ENCODE results near the gene CCL3. TPM values are rescaled to one million over a fixed set of nuclear protein-coding genes. Genes with fewer than 3 reads are reported as not detected.

CCL3 gene
- total RNA-seq, result not detected in 2 replicates

DNA sequence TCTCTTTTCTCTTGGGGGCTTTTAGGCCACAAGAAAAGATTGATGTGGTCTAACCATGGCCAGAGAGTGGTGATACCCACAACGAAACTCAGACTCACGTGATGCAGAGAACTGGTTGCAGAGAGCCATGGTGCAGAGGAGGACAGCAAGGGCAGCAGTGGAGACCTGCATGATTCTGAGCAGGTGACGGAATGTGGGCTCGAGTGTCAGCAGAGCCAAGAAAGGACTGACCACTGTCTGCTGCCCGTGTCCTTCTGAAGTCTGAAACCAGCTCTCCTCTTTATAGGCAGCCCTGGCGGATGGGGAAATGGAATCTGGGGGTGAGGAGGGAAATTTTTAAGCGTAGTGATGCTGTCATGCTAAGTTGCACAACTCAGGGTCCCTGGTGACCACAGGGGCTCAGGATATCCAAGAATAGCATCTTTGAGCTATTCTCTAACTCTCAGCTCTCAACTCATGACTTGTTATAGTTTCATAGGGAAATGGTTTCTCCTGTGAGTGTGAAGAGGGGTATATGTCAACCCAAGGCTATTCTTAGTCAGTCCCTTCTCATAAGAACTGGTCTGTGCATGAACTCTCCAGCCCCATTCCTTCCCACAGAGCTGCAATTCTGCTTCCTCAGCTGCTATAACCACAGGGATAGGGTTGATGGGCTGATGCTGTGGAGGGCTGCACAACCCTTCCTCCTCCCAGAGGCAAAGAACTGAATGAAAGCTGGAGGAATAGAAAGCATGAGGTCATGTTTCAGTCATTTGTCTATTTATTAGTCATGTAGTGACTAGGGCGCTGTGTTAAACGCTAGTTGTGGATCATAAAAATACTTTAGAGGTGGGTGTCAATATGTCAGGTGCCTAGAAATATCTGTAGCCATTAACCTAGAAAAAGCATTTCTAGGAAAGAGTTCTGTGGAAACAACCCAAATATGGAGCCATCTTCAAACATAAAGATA lies at the start of gene CCL3:
Gene CCL3 (minus strand): TSS at position 256 of the 949 bp plus-strand sequence. CDS start 85 bp downstream, at position 171.

DNA sequence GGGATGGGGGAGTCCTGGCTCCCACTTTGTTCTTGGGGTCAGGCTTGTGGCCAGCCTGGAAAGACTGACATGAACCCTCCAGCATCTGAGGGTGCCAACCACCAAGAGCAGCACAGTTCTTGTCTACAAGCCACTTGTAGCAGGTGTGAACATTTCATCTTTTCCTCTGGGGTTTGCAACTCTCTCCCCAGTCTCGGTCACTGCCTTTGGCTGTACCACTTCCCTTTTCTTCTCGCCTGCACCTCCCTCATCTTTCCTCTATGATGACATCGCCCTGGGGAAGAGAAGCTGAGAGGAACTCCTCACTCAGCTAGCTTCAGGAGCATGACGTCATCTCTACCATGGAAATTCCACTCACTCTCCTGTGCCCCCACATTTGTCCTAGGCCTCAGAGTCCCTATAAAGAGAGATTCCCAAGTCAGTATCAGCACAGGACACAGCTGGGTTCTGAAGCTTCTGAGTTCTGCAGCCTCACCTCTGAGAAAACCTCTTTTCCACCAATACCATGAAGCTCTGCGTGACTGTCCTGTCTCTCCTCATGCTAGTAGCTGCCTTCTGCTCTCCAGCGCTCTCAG lies 13.5 kb upstream of the CCL3 start, which contains the start of gene CCL4:
Gene CCL4 (plus strand): TSS at position 427 of the 575 bp plus-strand sequence. CDS start 79 bp downstream, at position 506.

DNA sequence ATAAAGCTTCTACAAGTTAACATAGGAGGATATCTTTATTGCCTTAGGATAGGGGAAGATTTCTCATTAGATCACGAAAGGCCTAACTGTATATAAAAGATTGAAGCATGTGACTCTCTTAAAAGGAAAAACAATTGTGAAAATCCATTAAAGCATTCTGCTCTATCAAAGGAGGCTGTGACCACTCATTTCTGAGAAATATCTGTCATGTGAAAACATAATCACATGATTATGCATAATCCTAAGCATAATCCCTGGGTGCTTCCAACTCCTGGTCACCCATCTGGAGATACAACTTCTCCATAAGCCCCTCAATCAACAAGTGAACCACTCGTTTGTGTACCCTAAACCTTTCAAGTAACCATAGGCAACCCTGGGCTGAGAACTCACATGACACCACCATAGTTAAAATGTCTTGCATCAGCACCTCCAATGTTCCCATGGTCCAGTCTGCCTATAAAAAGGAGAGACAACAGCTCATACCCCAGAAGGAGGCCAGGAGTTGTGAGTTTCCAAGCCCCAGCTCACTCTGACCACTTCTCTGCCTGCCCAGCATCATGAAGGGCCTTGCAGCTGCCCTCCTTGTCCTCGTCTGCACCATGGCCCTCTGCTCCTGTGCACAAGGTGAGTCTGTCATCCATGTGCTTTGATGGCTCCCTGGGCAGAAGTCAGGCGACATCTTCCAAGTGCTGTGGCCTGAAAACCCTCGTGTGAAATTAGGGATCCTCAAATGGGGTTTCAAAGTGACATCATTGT lies 26.0 kb downstream of the CCL3 start, which contains the start of gene CCL18:
Gene CCL18 (plus strand): TSS at position 487 of the 756 bp plus-strand sequence. CDS start 71 bp downstream, at position 558.

Other genes starting within 250 kb of the CCL3 start
- not detected in 2 replicates for gene HEATR9, start 221.3 kb downstream of the CCL3 start, total RNA-seq
- gene CCL5, start 209.8 kb downstream of the CCL3 start, total RNA-seq, result 0.07 TPM in 1 of 2 replicates, not detected in the other
- 0.59 TPM in 1 of 2 replicates, not detected in the other for gene RDM1, start 159.4 kb downstream of the CCL3 start, total RNA-seq
- gene LYZL6, start 146.4 kb downstream of the CCL3 start, total RNA-seq, result not detected in 2 replicates
- not detected in 2 replicates for gene CCL16, start 108.6 kb downstream of the CCL3 start, total RNA-seq
- gene CCL14, start 103.4 kb downstream of the CCL3 start, total RNA-seq, result not detected in 2 replicates
- not detected in 2 replicates for gene CCL15, start 88.6 kb downstream of the CCL3 start, total RNA-seq
- not detected in 2 replicates for gene CCL23, start 72.2 kb downstream of the CCL3 start, total RNA-seq
- gene CCL18, start 25.9 kb downstream of the CCL3 start, total RNA-seq, result not detected in 2 replicates
- gene CCL4, start 13.7 kb upstream of the CCL3 start, total RNA-seq, result not detected in 2 replicates
- gene TBC1D3B, start 86.5 kb upstream of the CCL3 start, total RNA-seq, result 1.5 and 4.9 TPM in 2 replicates
- not detected in 2 replicates for gene CCL3L1, start 106.6 kb upstream of the CCL3 start, total RNA-seq
- 0.13 TPM in 1 of 2 replicates, not detected in the other for gene CCL4L2, start 120.9 kb upstream of the CCL3 start, total RNA-seq
- 0.07 and 0.78 TPM in 2 replicates for gene TBC1D3I, start 174.4 kb upstream of the CCL3 start, total RNA-seq
- gene TBC1D3G, start 233.7 kb upstream of the CCL3 start, total RNA-seq, result 0.07 TPM in 1 of 2 replicates, not detected in the other

Measured in smooth muscle cell of the pulmonary artery (primary cell).